ENCODE data around the gene NCAPH2.
"Not testable (repeated sequence)": the region's sequence is repeated elsewhere in the genome, so short reads cannot be mapped to it uniquely, and the experiment has no call there.

NCAPH2 gene

GRCh38 chr22:50536226-50536625, 28.2 kb downstream of the NCAPH2 start:
- peaks cover 73% of the 10 kb centered on the region for H3K4me1 Mint-ChIP-seq
- H3K4me3 Mint-ChIP-seq, result no peak overlapping the region
- ATAC-seq (no peak), DNase-seq (no peak)
- no peaks in the 10 kb centered on the region for H3K9me3 Mint-ChIP-seq
- H3K27me3 Mint-ChIP-seq, result peaks cover 10% of the 10 kb centered on the region
- H3K27ac Mint-ChIP-seq, result peak overlapping the region in 1 of 2 donors; percentile 34

GRCh38 chr22:50537765-50538164, 29.7 kb downstream of the NCAPH2 start:
- Mint-ChIP-seq H3K27me3 (peaks cover 8% of the 10 kb centered on the region), H3K4me3 (peak overlapping the region; percentile 32 to 62), H3K9me3 (peaks cover 0 to 4% of the 10 kb centered on the region in 2 donors), H3K27ac (peak overlapping the region; percentile 83 to 100), H3K4me1 (peaks cover 83% of the 10 kb centered on the region)
- no peak for DNase-seq
- ATAC-seq, result no peak

GRCh38 chr22:50540381-50540780, 32.4 kb downstream of the NCAPH2 start:
- ATAC-seq, result no peak
- H3K4me1 Mint-ChIP-seq, result peaks cover 78% of the 10 kb centered on the region
- peak overlapping the region; percentile 54 to 69 for H3K4me3 Mint-ChIP-seq
- peaks cover 0 to 4% of the 10 kb centered on the region in 2 donors for H3K9me3 Mint-ChIP-seq
- H3K27ac Mint-ChIP-seq, result peak overlapping the region; percentile 96 to 100
- DNase-seq, result no peak
- no peaks in the 10 kb centered on the region for H3K27me3 Mint-ChIP-seq

GRCh38 chr22:50541667-50542026, 33.6 kb downstream of the NCAPH2 start:
- DNase-seq, result peak in 1 of 2 donors; percentile 67
- not testable (repeated sequence) for H3K27me3 Mint-ChIP-seq, H3K9me3 Mint-ChIP-seq, ATAC-seq
- peak overlapping the region; percentile 96 to 100 for H3K27ac Mint-ChIP-seq
- peak overlapping the region; percentile 54 to 69 for H3K4me3 Mint-ChIP-seq
- peaks cover 89% of the 10 kb centered on the region for H3K4me1 Mint-ChIP-seq

GRCh38 chr22:50542416-50542927, 34.4 kb downstream of the NCAPH2 start:
- DNase-seq (peak in 1 of 2 donors; percentile 67), ATAC-seq (no peak)
- peak overlapping the region; percentile 7 to 69 for H3K4me3 Mint-ChIP-seq
- peak overlapping the region in 1 of 2 donors; percentile 92 for H3K27ac Mint-ChIP-seq
- peaks cover 0 to 4% of the 10 kb centered on the region in 2 donors for H3K9me3 Mint-ChIP-seq
- H3K27me3 Mint-ChIP-seq, result no peaks in the 10 kb centered on the region
- H3K4me1 Mint-ChIP-seq, result peaks cover 84% of the 10 kb centered on the region

- Mint-ChIP-seq H3K9me3 (peaks cover 0 to 4% of the 10 kb centered on the region in 2 donors), H3K27me3 (no peaks in the 10 kb centered on the region), H3K4me1 (peaks cover 75% of the 10 kb centered on the region), H3K27ac (peak overlapping the region; percentile 99 to 100), H3K4me3 (peak overlapping the region; percentile 84 to 85)
- ATAC-seq, result peak; percentile 47
- DNase-seq, result peak; percentile 87 to 91
These were observed 36.2 kb downstream of the NCAPH2 start for GRCh38 chr22:50544078-50544745.

- H3K27me3 Mint-ChIP-seq, result no peaks in the 10 kb centered on the region
- H3K9me3 Mint-ChIP-seq, result peaks cover 0 to 4% of the 10 kb centered on the region in 2 donors
- H3K4me3 Mint-ChIP-seq, result peak overlapping the region; percentile 84 to 85
- H3K27ac Mint-ChIP-seq, result peak overlapping the region; percentile 99 to 100
- H3K4me1 Mint-ChIP-seq, result peaks cover 75% of the 10 kb centered on the region
- DNase-seq (peak; percentile 51 to 71), ATAC-seq (peak; percentile 32)
These were observed 36.8 kb downstream of the NCAPH2 start for GRCh38 chr22:50544746-50545253.

GRCh38 chr22:50545522-50546325, 37.7 kb downstream of the NCAPH2 start, which contains the start of gene KLHDC7B:
KLHDC7B (plus strand) TSS chr22:50545899; CDS start chr22:50546244, 345 bp downstream.
- peak; percentile 69 for ATAC-seq

GRCh38 chr22:50546326-50547262, 38.6 kb downstream of the NCAPH2 start:
- no peak for ATAC-seq
- peak overlapping the region; percentile 99 to 100 for H3K27ac Mint-ChIP-seq
- no peak for DNase-seq
- no peaks in the 10 kb centered on the region for H3K27me3 Mint-ChIP-seq
- H3K9me3 Mint-ChIP-seq, result peaks cover 0 to 4% of the 10 kb centered on the region in 2 donors
- peaks cover 73% of the 10 kb centered on the region for H3K4me1 Mint-ChIP-seq
- peak overlapping the region; percentile 85 to 92 for H3K4me3 Mint-ChIP-seq

More at GRCh38 chr22:50545522-50546325, 37.7 kb downstream of the NCAPH2 start, which contains the start of gene KLHDC7B:
- Mint-ChIP-seq H3K27ac (peak within 1 kb of the TSS; percentile 99 to 100), H3K4me1 (peaks cover 75% of the 10 kb centered on the region), H3K9me3 (peaks cover 0 to 4% of the 10 kb centered on the region in 2 donors), H3K4me3 (peak within 1 kb of the TSS; percentile 84 to 85), H3K27me3 (no peaks in the 10 kb centered on the region)
- peak; percentile 76 to 86 for DNase-seq

- peaks cover 0 to 3% of the 10 kb centered on the region in 2 donors for H3K9me3 Mint-ChIP-seq
- DNase-seq (peak; percentile 15 to 29), ATAC-seq (peak; percentile 5)
- H3K27ac Mint-ChIP-seq, result peak overlapping the region; percentile 95 to 98
- H3K4me1 Mint-ChIP-seq, result peaks cover 65% of the 10 kb centered on the region
- H3K4me3 Mint-ChIP-seq, result peak overlapping the region; percentile 89 to 92
- H3K27me3 Mint-ChIP-seq, result no peaks in the 10 kb centered on the region
These were observed 39.4 kb downstream of the NCAPH2 start for GRCh38 chr22:50547263-50547985.

GRCh38 chr22:50548040-50548920, 40.3 kb downstream of the NCAPH2 start:
- Mint-ChIP-seq H3K4me3 (peak overlapping the region; percentile 89 to 92), H3K9me3 (no peaks in the 10 kb centered on the region), H3K4me1 (peaks cover 62% of the 10 kb centered on the region), H3K27ac (peak overlapping the region; percentile 91 to 95), H3K27me3 (no peaks in the 10 kb centered on the region)
- peak; percentile 37 for ATAC-seq
- DNase-seq, result peak; percentile 64 to 68

GRCh38 chr22:50548921-50549790, 41.1 kb downstream of the NCAPH2 start:
- Mint-ChIP-seq H3K4me3 (peak overlapping the region; percentile 85 to 92), H3K4me1 (peaks cover 57% of the 10 kb centered on the region), H3K27ac (peak overlapping the region; percentile 69 to 96), H3K27me3 (no peaks in the 10 kb centered on the region), H3K9me3 (no peaks in the 10 kb centered on the region)
- ATAC-seq (peak; percentile 0), DNase-seq (peak in 1 of 2 donors; percentile 16)

Measured in stimulated activated naive CD8-positive, alpha-beta T cell treated with anti-CD3 and anti-CD28 coated beads, Interleukin-15, amount 100 ng/mL, for 72 hours (primary cell).